GM21529 (cell line): Measurements from ENCODE around the gene ATP5ME.

Source experiments
- ATAC-seq: cut with Tn5 transposase; IDR thresholded peaks from one replicate; pipeline ENCODE4 v1.9.1; 2021; ENCODE audit not compliant: unreplicated experiment

Gene ATP5ME

DNA sequence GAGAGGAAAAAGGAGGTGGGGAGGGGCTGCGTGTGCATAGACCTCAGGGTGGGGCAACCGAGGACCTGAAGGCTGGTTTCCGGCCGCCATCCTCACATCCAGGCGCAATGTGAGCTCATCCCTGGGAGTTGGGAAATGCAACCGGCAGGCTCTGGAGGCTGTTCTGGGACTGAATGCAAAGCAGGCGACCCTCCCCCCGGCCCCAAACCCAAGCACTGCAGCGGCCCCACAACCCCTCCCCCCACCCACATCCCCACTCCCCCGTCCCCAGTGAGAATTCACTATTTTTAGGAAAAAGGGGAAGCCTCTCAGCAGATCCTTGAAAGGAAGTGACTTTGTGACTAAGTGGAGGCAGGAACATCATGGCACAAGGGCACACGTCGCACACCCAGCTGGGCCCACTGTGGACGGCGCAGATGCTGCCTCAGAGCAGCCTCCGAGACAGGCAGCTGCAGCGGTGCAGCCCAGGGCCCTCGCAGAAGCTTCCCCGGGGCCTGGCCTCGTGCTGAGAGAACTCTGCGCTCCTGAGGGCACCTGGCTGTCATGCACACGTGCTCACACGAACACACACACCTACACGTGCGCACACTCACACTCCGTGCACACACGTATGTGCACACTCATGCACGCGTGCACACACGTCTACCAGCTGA lies 50.0 kb downstream of the ATP5ME start:
- no peak for ATAC-seq

- ATAC-seq, result no peak
Measured at GRCh38 chr4:622996-623913, 50.8 kb downstream of the ATP5ME start.
